Ascending aorta (tissue), 2 donors: ENCODE measurements around the gene FAM168A. TPM values are rescaled to one million over a fixed set of nuclear protein-coding genes. Genes with fewer than 3 reads are reported as not detected.

Source experiments
- DNase-seq, 2 donors: peaks; one replicate each; pipeline ENCODE4 v3.0.0-alpha.2; 2019; ENCODE audit warnings: low spot score in 2 of 2
- H3K27ac ChIP-seq, 2 donors: fragments of 200-600 bp; sonication (generic); one replicate each; pipeline ENCODE4 v1.5.1; 2016 to 2017; ENCODE audit warnings: mild to moderate bottlenecking in 1 of 2
- H3K27me3 ChIP-seq: fragments of 200-600 bp; sonication (generic); one replicate; pipeline ENCODE4 v1.5.1; 2017
- H3K36me3 ChIP-seq, 2 donors: fragments of 200-600 bp; sonication (generic); one replicate each; pipeline ENCODE4 v1.5.1; 2016
- H3K4me1 ChIP-seq, 2 donors: fragments of 200-600 bp; sonication (generic); one replicate each; pipeline ENCODE4 v1.5.1; 2016 to 2017; ENCODE audit warnings: mild to moderate bottlenecking in 1 of 2
- H3K4me3 ChIP-seq, 2 donors: fragments of 200-600 bp; sonication (generic); one replicate each; pipeline ENCODE4 v1.5.1; 2016 to 2017; ENCODE audit warnings: mild to moderate bottlenecking in 1 of 2
- H3K9me3 ChIP-seq, 2 donors: fragments of 200-600 bp; sonication (generic); one replicate each; pipeline ENCODE4 v1.5.1; 2016
- intact Hi-C: fragments of 100-400 bp; cut with DNase I; formaldehyde crosslinking; loops from one replicate; pipeline ENCODE4 v1.15.1; 2023
- total RNA-seq: library from RNA; depleted of rRNA; stranded (reverse); fragments of >200 nt; gene quantifications from one replicate; pipeline ENCODE4 v1.1.0, GENCODE V29; 2016
- TF ChIP-seq, protein P1 (sequence below), 3 experiments: fragments of 200-600 bp in 2 of 3; fragments of 450-650 bp in 1 of 3; sonication (generic) in 2 of 3; IDR thresholded peaks; one replicate each; pipeline ENCODE4 v1.5.1; 2016 to 2019; ENCODE audit warnings: antibody characterized with exemption in 3 of 3, mild to moderate bottlenecking in 1 of 3, moderate library complexity in 1 of 3

FAM168A gene
- total RNA-seq, 1 donor from 2014 or later: 44.1 TPM

- no peaks in the 10 kb centered on the region for H3K9me3 ChIP-seq
- no peak overlapping the region for H3K27ac ChIP-seq
- no peak overlapping the region for H3K4me3 ChIP-seq
- DNase-seq: no peak
- peaks cover 0 to 7% of the 10 kb centered on the region in 2 donors for H3K4me1 ChIP-seq
- H3K36me3 ChIP-seq: no peaks in the 10 kb centered on the region
- TF ChIP-seq, protein P1, sequence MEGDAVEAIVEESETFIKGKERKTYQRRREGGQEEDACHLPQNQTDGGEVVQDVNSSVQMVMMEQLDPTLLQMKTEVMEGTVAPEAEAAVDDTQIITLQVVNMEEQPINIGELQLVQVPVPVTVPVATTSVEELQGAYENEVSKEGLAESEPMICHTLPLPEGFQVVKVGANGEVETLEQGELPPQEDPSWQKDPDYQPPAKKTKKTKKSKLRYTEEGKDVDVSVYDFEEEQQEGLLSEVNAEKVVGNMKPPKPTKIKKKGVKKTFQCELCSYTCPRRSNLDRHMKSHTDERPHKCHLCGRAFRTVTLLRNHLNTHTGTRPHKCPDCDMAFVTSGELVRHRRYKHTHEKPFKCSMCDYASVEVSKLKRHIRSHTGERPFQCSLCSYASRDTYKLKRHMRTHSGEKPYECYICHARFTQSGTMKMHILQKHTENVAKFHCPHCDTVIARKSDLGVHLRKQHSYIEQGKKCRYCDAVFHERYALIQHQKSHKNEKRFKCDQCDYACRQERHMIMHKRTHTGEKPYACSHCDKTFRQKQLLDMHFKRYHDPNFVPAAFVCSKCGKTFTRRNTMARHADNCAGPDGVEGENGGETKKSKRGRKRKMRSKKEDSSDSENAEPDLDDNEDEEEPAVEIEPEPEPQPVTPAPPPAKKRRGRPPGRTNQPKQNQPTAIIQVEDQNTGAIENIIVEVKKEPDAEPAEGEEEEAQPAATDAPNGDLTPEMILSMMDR (IDR thresholded peaks at IDR 0.05): no peak
- no peaks in the 10 kb centered on the region for H3K27me3 ChIP-seq
- intact Hi-C loops: no loop called here
Observed at GRCh38 chr11:73428227-73428626, 169.7 kb downstream of the FAM168A start.

DNA sequence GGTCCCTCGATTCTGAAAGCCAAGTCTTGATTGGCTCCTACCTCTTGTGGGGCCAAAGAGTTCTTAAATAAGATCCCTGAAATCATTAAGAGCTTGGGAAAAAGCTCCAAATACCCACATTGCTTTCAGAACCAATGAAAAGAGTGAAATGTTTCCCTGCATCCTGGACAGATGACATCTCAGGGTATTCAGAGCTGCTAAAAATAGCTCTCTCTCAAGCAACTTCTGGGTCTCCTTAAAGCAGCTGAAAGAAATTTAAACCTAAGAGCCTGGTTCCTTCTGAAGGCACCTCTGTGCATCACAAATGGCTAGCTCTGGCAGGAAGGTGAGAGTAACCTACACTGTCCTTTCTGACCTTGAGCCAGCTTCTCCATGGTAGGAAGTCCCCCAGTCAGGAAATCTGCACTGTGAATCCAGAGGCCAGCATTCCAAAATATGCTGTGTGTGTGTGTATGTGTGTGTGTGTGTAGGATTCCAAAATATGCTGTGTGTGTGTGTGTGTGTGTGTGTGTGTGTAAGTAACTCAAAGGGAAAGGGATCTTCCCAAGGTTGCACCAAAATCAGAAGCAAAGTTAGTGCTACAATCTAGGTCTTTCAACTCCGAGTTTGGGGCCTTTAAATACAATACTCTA lies 171.6 kb downstream of the FAM168A start:
- H3K36me3 ChIP-seq: no peaks in the 10 kb centered on the region
- H3K9me3 ChIP-seq: no peaks in the 10 kb centered on the region
- intact Hi-C loops: no loop called here
- TF ChIP-seq, protein P1 (IDR thresholded peaks at IDR 0.05): no peak
- no peaks in the 10 kb centered on the region for H3K27me3 ChIP-seq
- no peak overlapping the region for H3K27ac ChIP-seq
- H3K4me1 ChIP-seq: peaks cover 0 to 7% of the 10 kb centered on the region in 2 donors
- no peak overlapping the region for H3K4me3 ChIP-seq
- no peak for DNase-seq

GRCh38 chr11:73425108-73425507 lies 172.8 kb downstream of the FAM168A start:
- TF ChIP-seq, protein P1 (IDR thresholded peaks at IDR 0.05): no peak
- no peak overlapping the region for H3K27ac ChIP-seq
- intact Hi-C loops: no loop called here

DNA sequence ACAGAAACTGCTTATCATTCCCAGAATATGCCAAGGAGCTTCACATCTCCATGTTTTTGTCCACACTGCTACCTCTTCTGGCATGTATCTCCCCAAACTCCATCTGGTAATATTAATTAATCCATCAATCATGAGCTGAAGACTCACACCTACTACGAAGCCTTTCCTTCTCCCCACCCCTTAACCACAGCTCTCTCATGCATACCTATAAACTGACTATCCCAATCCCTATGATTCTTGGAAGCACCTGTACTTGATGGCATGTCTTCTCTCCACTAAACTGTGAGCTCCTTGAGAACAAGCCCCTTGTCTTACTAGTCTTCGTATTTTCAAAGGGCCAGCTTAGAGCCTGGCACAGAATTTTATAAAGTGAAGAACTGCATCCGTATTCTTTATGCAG lies 174.4 kb downstream of the FAM168A start:
- TF ChIP-seq, protein P1 (IDR thresholded peaks at IDR 0.05): no peak
- Histone ChIP-seq H3K27me3 (no peaks in the 10 kb centered on the region), H3K9me3 (no peaks in the 10 kb centered on the region), H3K4me1 (peaks cover 0 to 7% of the 10 kb centered on the region in 2 donors), H3K4me3 (no peak overlapping the region), H3K36me3 (peaks cover 0 to 9% of the 10 kb centered on the region in 2 donors), H3K27ac (no peak overlapping the region)
- no peak for DNase-seq
- intact Hi-C loops: no loop called here

More at GRCh38 chr11:73425108-73425507, 172.8 kb downstream of the FAM168A start:
- DNase-seq: no peak
- no peaks in the 10 kb centered on the region for H3K27me3 ChIP-seq
- H3K4me3 ChIP-seq: no peak overlapping the region
- H3K9me3 ChIP-seq: no peaks in the 10 kb centered on the region
- no peaks in the 10 kb centered on the region for H3K36me3 ChIP-seq
- H3K4me1 ChIP-seq: peaks cover 0 to 7% of the 10 kb centered on the region in 2 donors

GRCh38 chr11:73422886-73423285 lies 175.0 kb downstream of the FAM168A start:
- TF ChIP-seq, protein P1 (IDR thresholded peaks at IDR 0.05): no peak
- Histone ChIP-seq H3K4me3 (no peak overlapping the region), H3K36me3 (peaks cover 0 to 9% of the 10 kb centered on the region in 2 donors), H3K27ac (no peak overlapping the region), H3K27me3 (no peaks in the 10 kb centered on the region), H3K4me1 (peaks cover 0 to 7% of the 10 kb centered on the region in 2 donors), H3K9me3 (no peaks in the 10 kb centered on the region)
- DNase-seq: no peak
- intact Hi-C loops: no loop called here
